Fibroblast of skin of left biceps (primary cell): ENCODE results near the gene RYR3.

Experiments
- DNase-seq, 2 experiments: peaks; one replicate each; pipeline ENCODE4 v3.0.0-alpha.2; 2013; ENCODE audit warnings: low read depth in 2 of 2

RYR3 gene

GRCh38 chr15:33448961-33449606 is 138.3 kb downstream of the RYR3 start:
- no peak for DNase-seq

GRCh38 chr15:33449810-33450209 is 139.0 kb downstream of the RYR3 start:
- no peak for DNase-seq

- no peak for DNase-seq
Measured at GRCh38 chr15:33451385-33451784, 140.6 kb downstream of the RYR3 start.

GRCh38 chr15:33453761-33454160 is 143.0 kb downstream of the RYR3 start:
- no peak for DNase-seq

GRCh38 chr15:33454346-33454745 is 143.6 kb downstream of the RYR3 start:
- no peak for DNase-seq

GRCh38 chr15:33454996-33455395 is 144.2 kb downstream of the RYR3 start:
- DNase-seq = no peak

- DNase-seq = no peak
Measured at GRCh38 chr15:33458421-33458820, 147.7 kb downstream of the RYR3 start.

GRCh38 chr15:33460166-33460805 is 149.5 kb downstream of the RYR3 start:
- DNase-seq = no peak

- no peak for DNase-seq
Measured at GRCh38 chr15:33461671-33462070, 150.9 kb downstream of the RYR3 start.

- no peak for DNase-seq
Measured at GRCh38 chr15:33467146-33467815, 156.5 kb downstream of the RYR3 start.

- DNase-seq = no peak
Measured at GRCh38 chr15:33467816-33468163, 157.0 kb downstream of the RYR3 start.

- DNase-seq = no peak
Measured at GRCh38 chr15:33468740-33469139, 158.0 kb downstream of the RYR3 start.

- DNase-seq = no peak
Measured at GRCh38 chr15:33473005-33473404, 162.2 kb downstream of the RYR3 start.

- no peak for DNase-seq
Measured at GRCh38 chr15:33473714-33474113, 162.9 kb downstream of the RYR3 start.

GRCh38 chr15:33476076-33476475 is 165.3 kb downstream of the RYR3 start:
- no peak for DNase-seq

- no peak for DNase-seq
Measured at GRCh38 chr15:33476908-33477307, 166.1 kb downstream of the RYR3 start.

GRCh38 chr15:33489335-33489734 is 178.6 kb downstream of the RYR3 start:
- no peak for DNase-seq

GRCh38 chr15:33490703-33491102 is 179.9 kb downstream of the RYR3 start:
- no peak for DNase-seq

GRCh38 chr15:33492434-33493052 is 181.8 kb downstream of the RYR3 start:
- no peak for DNase-seq

GRCh38 chr15:33494306-33494705 is 183.5 kb downstream of the RYR3 start:
- DNase-seq = no peak

- DNase-seq = no peak
Measured at GRCh38 chr15:33500432-33501195, 189.8 kb downstream of the RYR3 start.

- no peak for DNase-seq
Measured at GRCh38 chr15:33503681-33504080, 192.9 kb downstream of the RYR3 start.
